Colonic mucosa (tissue), 4 donors: ENCODE results near the gene SLC1A1. TPM values are rescaled to one million over a fixed set of nuclear protein-coding genes. Genes with fewer than 3 reads are reported as not detected.

Source experiments
- DNase-seq: peaks from one replicate; pipeline ENCODE4 v3.0.0-alpha.2; 2020
- H3K27ac ChIP-seq: fragments of 200-600 bp; one replicate; pipeline ENCODE4 v1.8.0; 2021
- H3K27me3 ChIP-seq: fragments of 200-600 bp; one replicate; pipeline ENCODE4 v1.8.0; 2021
- H3K36me3 ChIP-seq: fragments of 200-600 bp; one replicate; pipeline ENCODE4 v1.8.0; 2021
- H3K4me1 ChIP-seq: fragments of 200-600 bp; one replicate; pipeline ENCODE4 v1.8.0; 2021; ENCODE audit warnings: mild to moderate bottlenecking
- H3K4me3 ChIP-seq: fragments of 200-600 bp; one replicate; pipeline ENCODE4 v1.8.0; 2021
- H3K9ac ChIP-seq, 2 donors: one replicate each; pipeline ENCODE4 v1.7.0; 2013; ENCODE audit warnings: control low read depth in 2 of 2, low read depth in 2 of 2, low read length in 2 of 2
- H3K9me3 ChIP-seq: fragments of 200-600 bp; one replicate; pipeline ENCODE4 v1.8.0; 2021
- CTCF ChIP-seq: fragments of 200-600 bp; IDR thresholded peaks from one replicate; pipeline ENCODE4 v1.8.0; 2022; ENCODE audit warnings: antibody characterized with exemption, mild to moderate bottlenecking
- intact Hi-C: fragments of 100-400 bp; cut with DNase I; formaldehyde crosslinking; loops from one replicate; pipeline ENCODE4 v1.14.1; 2022
- total RNA-seq, 2 donors: library from RNA; stranded (reverse); fragmentation: NEBNext Ultra II Directional in 1 of 2; extraction: Animal tissue kit (Norgen Biotek cat#: 25700) in 1 of 2; gene quantifications; one replicate each; pipeline ENCODE4 v1.2.1, GENCODE V29; 2021
- donor health status: healthy.
- donor health status: DM: no; HTN: no; CAD: no.
- donor health status: DM: no; HTN: no; CAD: no.

SLC1A1 gene
- total RNA-seq, 2 donors from 2014 or later, result 9.1 to 25.0 TPM

DNA sequence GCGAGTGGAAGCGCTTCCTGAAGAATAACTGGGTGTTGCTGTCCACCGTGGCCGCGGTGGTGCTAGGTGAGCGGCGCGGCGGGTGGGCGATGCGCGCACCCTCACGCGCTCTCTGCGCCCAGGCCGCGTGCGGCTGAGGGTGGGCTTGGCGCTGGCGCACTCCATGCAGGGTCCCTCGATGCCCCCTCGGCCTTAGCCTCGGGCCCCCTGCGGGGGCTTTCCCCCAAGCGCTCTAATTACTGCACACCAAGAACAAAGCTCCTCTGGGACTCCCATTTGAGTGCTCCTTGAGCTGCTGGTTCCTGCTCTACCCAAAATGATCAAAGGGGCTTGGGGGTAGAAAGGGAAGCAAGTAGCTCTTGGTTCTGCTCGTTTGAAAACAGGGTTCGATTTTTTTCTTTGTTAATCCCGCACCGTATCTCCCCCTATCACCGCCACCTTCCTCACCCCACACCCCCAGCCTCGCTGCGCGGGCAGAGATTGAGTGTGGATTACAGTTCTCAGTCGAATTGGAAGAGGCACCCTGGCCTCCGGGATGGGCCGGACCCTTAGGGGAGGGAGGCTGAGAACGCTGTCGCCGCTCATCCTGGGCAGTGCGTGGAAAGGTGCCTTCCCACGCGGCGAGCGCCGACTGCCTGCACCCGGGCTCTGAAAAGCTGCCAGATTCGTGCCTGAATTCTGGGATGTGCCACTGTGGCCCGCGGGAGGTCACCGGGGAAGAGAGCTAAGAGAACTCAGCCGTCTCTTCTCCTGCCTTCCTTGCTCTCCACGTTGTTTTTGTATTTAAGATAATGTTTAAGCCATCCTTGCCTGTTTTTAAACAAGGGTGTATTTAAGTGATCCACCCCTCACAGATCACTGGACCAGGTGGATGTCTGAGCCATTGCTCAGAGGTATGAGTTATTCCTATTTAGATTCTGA is 697 bp downstream of the SLC1A1 start:
- no peak for TF ChIP-seq CTCF
- intact Hi-C loops, result no loop called here

DNA sequence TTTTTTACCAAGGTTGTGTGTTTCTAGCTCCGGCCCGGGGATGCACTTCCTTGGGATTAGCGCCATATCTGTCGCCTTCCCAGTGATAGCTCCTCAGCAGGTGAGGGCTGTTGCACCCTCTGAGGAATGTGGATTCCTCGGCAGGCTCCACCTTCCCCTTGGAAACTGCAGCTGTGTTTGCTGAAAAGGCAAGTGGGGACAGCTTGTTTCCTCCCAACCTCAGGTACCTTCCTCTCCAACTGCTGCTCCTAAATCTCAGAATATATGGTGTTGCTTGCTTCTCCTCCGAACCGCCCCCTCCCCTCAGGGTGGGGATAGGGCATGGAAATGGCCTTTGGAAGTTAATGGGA is 1.3 kb downstream of the SLC1A1 start:
- Histone ChIP-seq H3K4me1 (no peaks in the 10 kb centered on the region), H3K4me3 (peak overlapping the region; percentile 75), H3K27ac (no peak overlapping the region), H3K36me3 (no peaks in the 10 kb centered on the region), H3K9ac (peak overlapping the region in 1 of 2 donors; percentile 84), H3K9me3 (no peaks in the 10 kb centered on the region), H3K27me3 (no peaks in the 10 kb centered on the region)
- no peak for TF ChIP-seq CTCF
- DNase-seq, result peak; percentile 57
- intact Hi-C loops, result no loop called here

More for the DNA sequence above, 697 bp downstream of the SLC1A1 start:
- Histone ChIP-seq H3K27ac (peak overlapping the region; percentile 66), H3K4me1 (no peaks in the 10 kb centered on the region), H3K27me3 (no peaks in the 10 kb centered on the region), H3K36me3 (no peaks in the 10 kb centered on the region), H3K9me3 (no peaks in the 10 kb centered on the region), H3K4me3 (peak overlapping the region; percentile 75), H3K9ac (peak overlapping the region; percentile 78 to 84)
- peak; percentile 48 for DNase-seq

DNA sequence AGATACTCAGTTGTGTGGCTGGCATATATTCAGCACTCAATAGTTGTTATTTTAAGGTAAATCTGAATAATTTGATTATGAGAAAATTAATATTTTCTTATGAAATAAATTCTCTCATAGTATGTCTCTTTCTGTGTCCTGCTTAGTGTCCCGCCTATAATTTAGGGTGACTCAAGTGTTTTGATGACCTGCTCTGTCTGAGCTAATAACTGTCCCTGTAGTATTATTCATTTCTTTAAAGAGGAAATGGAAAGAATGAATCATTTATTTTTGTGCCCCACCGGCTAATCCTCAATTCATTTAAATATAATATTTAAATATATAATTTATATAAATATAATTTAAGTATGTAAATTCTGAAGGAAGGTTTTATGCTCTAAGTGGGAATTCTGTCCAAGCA is 4.1 kb downstream of the SLC1A1 start:
- Histone ChIP-seq H3K27me3 (no peaks in the 10 kb centered on the region), H3K4me3 (no peak overlapping the region), H3K36me3 (no peaks in the 10 kb centered on the region), H3K9ac (no peak overlapping the region), H3K27ac (no peak overlapping the region), H3K9me3 (no peaks in the 10 kb centered on the region), H3K4me1 (peaks cover 3% of the 10 kb centered on the region)
- intact Hi-C loops, result no loop called here
- no peak for DNase-seq
- no peak for TF ChIP-seq CTCF

- no peak for TF ChIP-seq CTCF
- Histone ChIP-seq H3K4me3 (no peak overlapping the region), H3K27ac (no peak overlapping the region), H3K27me3 (no peaks in the 10 kb centered on the region), H3K9me3 (no peaks in the 10 kb centered on the region), H3K9ac (no peak overlapping the region), H3K36me3 (no peaks in the 10 kb centered on the region), H3K4me1 (peaks cover 3% of the 10 kb centered on the region)
- intact Hi-C loops, result no loop called here
- no peak for DNase-seq
These were observed 4.5 kb downstream of the SLC1A1 start for GRCh38 chr9:4494806-4495205.

DNA sequence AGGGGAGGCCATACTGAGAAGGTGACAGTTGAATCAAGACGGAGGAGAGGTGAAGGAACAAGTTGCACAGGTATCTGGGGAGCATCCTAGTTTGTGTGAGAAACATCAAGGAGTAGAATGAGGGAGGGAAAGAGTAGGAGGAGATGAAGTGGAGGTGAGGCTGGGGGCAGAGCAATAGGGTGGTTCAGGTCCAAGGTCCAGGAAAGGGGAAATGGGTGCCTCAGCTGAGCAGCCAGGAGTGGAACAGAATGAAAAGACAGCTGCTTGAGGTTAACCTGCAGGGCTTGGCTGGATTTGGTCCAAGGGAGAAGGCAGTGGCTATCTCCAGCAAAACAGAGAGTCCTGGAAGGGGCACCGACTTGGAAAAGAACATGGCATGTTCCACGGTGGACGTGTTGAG is 5.3 kb downstream of the SLC1A1 start:
- Histone ChIP-seq H3K4me3 (no peak overlapping the region), H3K9ac (no peak overlapping the region), H3K9me3 (no peaks in the 10 kb centered on the region), H3K4me1 (peaks cover 3% of the 10 kb centered on the region), H3K27me3 (no peaks in the 10 kb centered on the region), H3K36me3 (no peaks in the 10 kb centered on the region), H3K27ac (no peak overlapping the region)
- intact Hi-C loops, result no loop called here
- no peak for TF ChIP-seq CTCF
- DNase-seq, result no peak
